ENCODE data around the gene COL27A1.

GRCh38 chr9:114282104-114282485, 126.8 kb downstream of the COL27A1 start:
- TF ChIP-seq SUZ12 (IDR thresholded peaks at IDR 0.05; ENCODE audit: extremely low read depth, insufficient read depth, insufficient read length) (no peak), ZNF274 (IDR thresholded peaks at IDR 0.05; ENCODE audit: low read depth, low read length) (no peak)

All from NT2/D1 (cell line).